HG02642 (cell line): ENCODE data around the gene TP53TG3D.
"Not testable (repeated sequence)": the region's sequence is repeated elsewhere in the genome, so short reads cannot be mapped to it uniquely, and the experiment has no call there.

Experiments used
- ATAC-seq: cut with Tn5 transposase; IDR thresholded peaks from one replicate; pipeline ENCODE4 v1.9.1; 2021; ENCODE audit warnings: mild to moderate bottlenecking; ENCODE audit not compliant: unreplicated experiment, poor library complexity

Gene TP53TG3D

GRCh38 chr16:32252986-32253385 is at the start of gene TP53TG3D:
Gene TP53TG3D (plus strand): TSS chr16:32253286. CDS start chr16:32253354, 68 bp downstream.
- ATAC-seq: not testable (repeated sequence)

- not testable (repeated sequence) for ATAC-seq
These were observed 421 bp downstream of the TP53TG3D start for GRCh38 chr16:32253507-32253906.

- ATAC-seq: not testable (repeated sequence)
These were observed 8.4 kb downstream of the TP53TG3D start for GRCh38 chr16:32261526-32261925.

- ATAC-seq: not testable (repeated sequence)
These were observed 10.5 kb downstream of the TP53TG3D start for GRCh38 chr16:32263552-32263951.

GRCh38 chr16:32281910-32282309 is 28.8 kb downstream of the TP53TG3D start:
- ATAC-seq: not testable (repeated sequence)

GRCh38 chr16:32283024-32283423 is 29.9 kb downstream of the TP53TG3D start:
- not testable (repeated sequence) for ATAC-seq

- not testable (repeated sequence) for ATAC-seq
These were observed 30.9 kb downstream of the TP53TG3D start for GRCh38 chr16:32283917-32284495.

GRCh38 chr16:32284800-32285796 is 32.0 kb downstream of the TP53TG3D start:
- ATAC-seq: not testable (repeated sequence)

- not testable (repeated sequence) for ATAC-seq
These were observed 33.1 kb downstream of the TP53TG3D start for GRCh38 chr16:32286193-32286592.

GRCh38 chr16:32287743-32288142 is 34.7 kb downstream of the TP53TG3D start:
- not testable (repeated sequence) for ATAC-seq

GRCh38 chr16:32289197-32289596 is 36.1 kb downstream of the TP53TG3D start:
- not testable (repeated sequence) for ATAC-seq

GRCh38 chr16:32302776-32303175 is 49.7 kb downstream of the TP53TG3D start:
- not testable (repeated sequence) for ATAC-seq
